GM12878 (cell line): ENCODE data around the gene INO80B. TPM values are rescaled to one million over a fixed set of nuclear protein-coding genes. Genes with fewer than 3 reads are reported as not detected.
A peak's percentile ranks its signal among the peaks of the same experiment; 100 is the strongest.

ENCODE experiments used
- ATAC-seq: fragments of 200-7000 bp; cut with Tn5 transposase; 3 replicates; pipeline ENCODE4 v1.9.1; 2020; ENCODE audit warnings: mild to moderate bottlenecking, moderate library complexity
- BruUV-seq: library from RNA; stranded (reverse); fragments of 400-500 nt; replicated peaks from 2 replicates; lab custom pipeline; 2021; lab: Mats Ljungman, UMichigan
- CTCF ChIA-PET: fragments of 300-600 bp; sonication (Branson Sonifier 250); formaldehyde crosslinking; extraction: SDS; loops from one replicate; lab custom pipeline; 2021; ENCODE audit warnings: inconsistent platforms; lab: Yijun Ruan, JAX
- POLR2A ChIA-PET: fragments of 350-600 bp; formaldehyde crosslinking; extraction: SDS; loops from one replicate; lab custom pipeline; 2021; ENCODE audit warnings: inconsistent platforms; lab: Charles Lee
- RAD21 ChIA-PET: fragments of 300-600 bp; sonication (Branson Sonifier 250); formaldehyde crosslinking; loops from one replicate; lab custom pipeline; 2023; ENCODE audit warnings: antibody characterized with exemption; ENCODE audit not compliant: unreplicated experiment; lab: Charles Lee
- SMC1A ChIA-PET: fragments of 300-600 bp; sonication (Branson Sonifier 250); formaldehyde crosslinking; loops from one replicate; lab custom pipeline; 2023; ENCODE audit not compliant: unreplicated experiment, uncharacterized antibody; lab: Charles Lee
- DNase-seq: peaks from one replicate; pipeline ENCODE4 v3.0.0-alpha.2; 2011; ENCODE audit warnings: low read depth, low spot score
- FAIRE-seq: peaks from 3 replicates; lab custom pipeline; 2011; peaks lifted over from hg19 to GRCh38; lab: Jason Lieb, UNC
- H2AFZ ChIP-seq: 2 replicates; pipeline ENCODE4 v1.6.0; 2011; ENCODE audit warnings: low read depth, low read length, control low read depth; ENCODE audit not compliant: control insufficient read depth
- H3K27ac ChIP-seq: 2 replicates; pipeline ENCODE4 v1.5.1; 2011; ENCODE audit warnings: control low read depth; ENCODE audit not compliant: control insufficient read depth, insufficient read depth
- H3K27me3 ChIP-seq, 2 experiments: replicated peaks in 1 of 2; 2 replicates each; pipeline versions ENCODE4 v1.6.0 to v1.6.1; 2011; ENCODE audit warnings: low read length in 1 of 2; ENCODE audit not compliant: control insufficient read depth in 2 of 2, insufficient read depth in 2 of 2
- H3K36me3 ChIP-seq, 2 experiments: 2 replicates each; pipeline ENCODE4 v1.5.1; 2011; ENCODE audit warnings: low read length in 1 of 2; ENCODE audit not compliant: control insufficient read depth in 2 of 2, insufficient read depth in 2 of 2
- H3K4me1 ChIP-seq: 2 replicates; pipeline ENCODE4 v1.6.1; 2011; ENCODE audit warnings: mild to moderate bottlenecking, low read length, moderate library complexity, mixed read lengths; ENCODE audit not compliant: control insufficient read depth, insufficient read depth
- H3K4me2 ChIP-seq: 2 replicates; pipeline ENCODE4 v1.6.0; 2011; ENCODE audit warnings: control low read depth; ENCODE audit not compliant: control insufficient read depth, insufficient read depth
- H3K4me3 ChIP-seq: fragments of 200-600 bp; sonication (generic); 2 replicates; pipeline ENCODE4 v1.5.1; 2016
- H3K79me2 ChIP-seq: 2 replicates; pipeline ENCODE4 v1.6.0; 2011; ENCODE audit warnings: low read length; ENCODE audit not compliant: control insufficient read depth, insufficient read depth
- H3K9ac ChIP-seq: 2 replicates; pipeline ENCODE4 v1.8.0; 2011; ENCODE audit warnings: low read length, control low read depth, mixed read lengths; ENCODE audit not compliant: control insufficient read depth, insufficient read depth
- H3K9me3 ChIP-seq: replicated peaks from 3 replicates; pipeline ENCODE4 v1.5.1; 2011; ENCODE audit warnings: mild to moderate bottlenecking, low read length; ENCODE audit not compliant: control insufficient read depth, insufficient read depth
- H4K20me1 ChIP-seq: 2 replicates; pipeline ENCODE4 v1.6.0; 2011; ENCODE audit not compliant: control insufficient read depth, insufficient read depth
- BHLHE40 ChIP-seq, 2 experiments: fragments of 450-650 bp in 1 of 2; IDR thresholded peaks; 2 replicates each; pipeline ENCODE4 v1.6.1; 2011 to 2017; ENCODE audit warnings: low read depth in 2 of 2, borderline replicate concordance in 1 of 2, improper control_type of control experiment in 1 of 2, low read length in 1 of 2, mild to moderate bottlenecking in 1 of 2
- MLLT1 ChIP-seq: fragments of 450-650 bp; IDR thresholded peaks from 2 replicates; pipeline ENCODE4 v1.6.1; 2016; ENCODE audit warnings: mild to moderate bottlenecking
- SPI1 ChIP-seq: IDR thresholded peaks from 2 replicates; pipeline ENCODE4 v1.6.1; 2011; ENCODE audit warnings: low read depth, mild to moderate bottlenecking, low read length, moderate library complexity, borderline replicate concordance; ENCODE audit not compliant: insufficient read depth
- ZZZ3 ChIP-seq: IDR thresholded peaks from 2 replicates; pipeline ENCODE4 v1.6.1; 2011; ENCODE audit warnings: low read depth; ENCODE audit not compliant: control insufficient read depth, insufficient read length
- WGBS: methylation state at CpG from one replicate; pipeline ENCODE4 v1.1.6; 2016; ENCODE audit warnings: low lambda C conversion rate; ENCODE audit not compliant: insufficient replicate concordance, insufficient coverage; ENCODE audit errors: missing lambda C conversion rate; 5-methylcytosine and 5-hydroxymethylcytosine counted together
- in situ Hi-C: fragments of 300-500 bp; cut with MboI; formaldehyde crosslinking; loops from 9 replicates; pipeline ENCODE4 v1.14.3; 2018; ENCODE audit warnings: mixed read lengths
- intact Hi-C: fragments of 100-400 bp; cut with micrococcal nuclease; formaldehyde crosslinking; loops from one replicate; pipeline ENCODE4 v1.14.2; 2022; ENCODE audit not compliant: unreplicated experiment
- polyA plus RNA-seq, 11 experiments: library from polyadenylated mRNA; depleted of rRNA in 4 of 11; unstranded in 6 of 11; stranded (reverse) in 5 of 11; fragments of >200 nt; fragmentation: Nextera tagmentation in 4 of 11; fragmentation: Illumina TruSeq in 1 of 11; extraction: Ambion mirVana in 4 of 11; extraction: Trizol in 1 of 11; gene quantifications; 1 replicate in 1 of 11; 2 replicates in 10 of 11; pipeline versions ENCODE4 v1.2.1 to v1.2.3, GENCODE V29; 2011 to 2016; ENCODE audit warnings: inconsistent platforms in 2 of 11, missing spikeins in 2 of 11, low read depth in 1 of 11
- total RNA-seq, 4 experiments: library from RNA; depleted of rRNA in 3 of 4; stranded (reverse); fragments of >200 nt in 3 of 4; fragmentation: Illumina TruSeq in 1 of 4; extraction: Trizol in 1 of 4; gene quantifications; 2 replicates each; pipeline versions ENCODE4 v1.2.1 to v1.2.3, GENCODE V29; 2013 to 2021

Gene INO80B
- total and polyA plus RNA-seq, 10 of the 15 experiments (the other 5 are each of a cell fraction or from before 2014, with no cell fraction given) = 1.3 to 26.7 (median 11.1) TPM

- RAD21 ChIA-PET = interaction anchor here (1.1 to 1.7 kb wide), 3 partner anchors 36 to 50 kb away, joined by 3 to 6 read pairs (median 6); no protein-coding TSS in a partner anchor
- no peak for FAIRE-seq
Observed at GRCh38 chr2:74441170-74441689, 13.7 kb upstream of the INO80B start.

More at GRCh38 chr2:74441170-74441689, 13.7 kb upstream of the INO80B start:
- in situ Hi-C loops = no loop called here
- no peak for TF ChIP-seq ZZZ3
- TF ChIP-seq MLLT1 = 0 out of 2 replicates have a peak, but pooled peaks have one; percentile 36
- peak in 1 of 2 experiments; percentile 41; a peak in 1 of 4 replicates for TF ChIP-seq BHLHE40 (IDR thresholded peaks at IDR 0.05; ENCODE audit: borderline replicate concordance in 1 of 2, low read depth in 2 of 2, low read length in 1 of 2)
- 0 out of 2 replicates have a peak, but pooled peaks have one; percentile 2 for TF ChIP-seq SPI1
- H3K79me2 ChIP-seq = no peaks in the 10 kb centered on the region; the same call in 1 of the 2 replicates
- WGBS = 80% methylated on average over 33 of the region's 33 CpGs
- no peak overlapping the region for H3K4me3 ChIP-seq
- BruUV-seq = no TSS peak
- DNase-seq = no peak
- peak overlapping the region; percentile 59 for H2AFZ ChIP-seq
- ChIA-PET SMC1A (interaction anchor here (1.0 to 2.0 kb wide), 5 partner anchors 10 to 59 kb away, joined by 3 to 9 read pairs (median 6); partner anchors contain the start of genes INO80B and MRPL53), CTCF (interaction anchor here (0.6 to 1.4 kb wide), 2 partner anchors 13 to 25 kb away, joined by 3 to 5 read pairs; partner anchors contain the start of gene INO80B), POLR2A (interaction anchor here (1.1 to 3.4 kb wide), 6 partner anchors 13 to 32 kb away, joined by 3 to 29 read pairs (median 10); partner anchors contain the start of genes C2orf81, INO80B, MRPL53 and WBP1)
- H3K9me3 ChIP-seq = no peaks in the 10 kb centered on the region
- peaks cover 2 to 10% of the 10 kb centered on the region in 2 experiments; a peak in 3 of 4 replicates for H3K27me3 ChIP-seq
- H3K4me1 ChIP-seq = peaks cover 23% of the 10 kb centered on the region
- intact Hi-C loops = no loop called here
- H3K4me2 ChIP-seq = peak overlapping the region; percentile 81
- no peaks in the 10 kb centered on the region for H3K36me3 ChIP-seq
- no peak overlapping the region for H3K9ac ChIP-seq
- H3K27ac ChIP-seq = no peak overlapping the region
- ATAC-seq = no peak
- H4K20me1 ChIP-seq = no peaks in the 10 kb centered on the region
